DND-41 (cell line): Measurements from ENCODE around the gene RPUSD2.

Source experiments
- CTCF ChIP-seq: IDR thresholded peaks from 2 replicates; pipeline ENCODE4 v1.5.1; 2012; ENCODE audit warnings: borderline replicate concordance, low read length, moderate library complexity, mild to moderate bottlenecking; ENCODE audit not compliant: poor library complexity, severe bottlenecking; ENCODE audit errors: extremely low read depth
- EZH2 ChIP-seq: IDR thresholded peaks from 3 replicates; pipeline ENCODE4 v1.6.1; 2012; ENCODE audit warnings: borderline replicate concordance, low read depth, mild to moderate bottlenecking, moderate library complexity, low read length, inconsistent platforms; ENCODE audit not compliant: severe bottlenecking

- TF ChIP-seq CTCF (no peak), EZH2 (no peak)
These were observed 49.8 kb downstream of the RPUSD2 start for GRCh38 chr15:40618906-40619305.
